PC-9 (cell line): Measurements from ENCODE around the gene TNFAIP3.

Source experiments
- EZH2 ChIP-seq: fragments of 200-600 bp; sonication (generic); IDR thresholded peaks from 2 replicates; pipeline ENCODE4 v1.8.0; 2017; ENCODE audit warnings: antibody characterized with exemption, low read depth
- TF ChIP-seq, protein P1 (sequence below): fragments of 200-600 bp; sonication (generic); conservative IDR thresholded peaks from 2 replicates; pipeline ENCODE4 v1.6.1; 2017; ENCODE audit warnings: mixed run types, antibody characterized with exemption, mild to moderate bottlenecking, moderate library complexity

DNA sequence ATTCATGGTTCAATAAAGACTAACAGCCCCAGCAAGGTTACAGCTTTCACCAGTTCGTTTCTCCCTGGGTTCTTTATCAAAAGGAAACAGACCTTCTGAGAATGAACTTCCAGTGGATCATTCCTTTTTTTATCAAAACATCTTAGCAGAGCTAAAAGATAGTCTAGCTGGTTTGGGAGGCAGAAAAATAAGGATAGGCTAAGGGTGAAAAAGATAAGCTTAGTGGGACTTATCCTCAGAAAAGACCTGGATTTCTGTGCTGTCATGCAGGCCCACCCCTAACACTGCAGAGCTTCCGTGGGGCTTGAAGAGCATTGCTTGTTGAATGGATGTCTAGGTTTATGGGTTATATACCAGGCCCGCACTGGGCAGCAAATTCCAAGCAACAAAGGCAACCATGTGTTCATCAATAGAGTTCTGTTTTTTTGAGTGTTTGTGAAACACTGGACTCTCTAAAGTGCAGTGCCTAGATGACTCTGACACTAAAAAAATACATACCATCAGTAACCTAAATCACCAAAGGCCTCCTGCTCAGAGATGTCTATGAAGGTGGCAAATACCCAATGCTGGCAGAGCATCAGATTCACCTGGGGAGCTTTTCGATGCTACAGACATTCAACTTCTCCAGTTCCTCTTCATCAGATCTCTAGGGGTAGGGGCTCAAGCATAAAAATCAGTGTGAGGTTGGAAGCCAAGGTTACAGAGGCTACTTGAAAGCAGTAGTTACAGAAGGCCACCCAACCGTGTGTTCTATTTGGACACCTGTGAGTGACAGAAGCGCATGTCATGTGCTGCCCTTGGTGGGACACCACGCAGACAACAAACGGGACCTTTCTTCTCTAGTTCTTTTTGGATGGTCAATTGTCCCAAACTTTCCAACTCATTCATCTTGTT lies 53.0 kb downstream of the TNFAIP3 start:
- TF ChIP-seq EZH2, result no peak
- TF ChIP-seq, protein P1, sequence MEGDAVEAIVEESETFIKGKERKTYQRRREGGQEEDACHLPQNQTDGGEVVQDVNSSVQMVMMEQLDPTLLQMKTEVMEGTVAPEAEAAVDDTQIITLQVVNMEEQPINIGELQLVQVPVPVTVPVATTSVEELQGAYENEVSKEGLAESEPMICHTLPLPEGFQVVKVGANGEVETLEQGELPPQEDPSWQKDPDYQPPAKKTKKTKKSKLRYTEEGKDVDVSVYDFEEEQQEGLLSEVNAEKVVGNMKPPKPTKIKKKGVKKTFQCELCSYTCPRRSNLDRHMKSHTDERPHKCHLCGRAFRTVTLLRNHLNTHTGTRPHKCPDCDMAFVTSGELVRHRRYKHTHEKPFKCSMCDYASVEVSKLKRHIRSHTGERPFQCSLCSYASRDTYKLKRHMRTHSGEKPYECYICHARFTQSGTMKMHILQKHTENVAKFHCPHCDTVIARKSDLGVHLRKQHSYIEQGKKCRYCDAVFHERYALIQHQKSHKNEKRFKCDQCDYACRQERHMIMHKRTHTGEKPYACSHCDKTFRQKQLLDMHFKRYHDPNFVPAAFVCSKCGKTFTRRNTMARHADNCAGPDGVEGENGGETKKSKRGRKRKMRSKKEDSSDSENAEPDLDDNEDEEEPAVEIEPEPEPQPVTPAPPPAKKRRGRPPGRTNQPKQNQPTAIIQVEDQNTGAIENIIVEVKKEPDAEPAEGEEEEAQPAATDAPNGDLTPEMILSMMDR, result no peak
